SW 1271 (cell line): ENCODE results near the gene CDK5RAP3.

ENCODE experiments used
- DNase-seq, 2 experiments: peaks; one replicate each; lab custom pipeline; 2025; lab: John Stamatoyannopoulos, UW

Gene CDK5RAP3

DNA sequence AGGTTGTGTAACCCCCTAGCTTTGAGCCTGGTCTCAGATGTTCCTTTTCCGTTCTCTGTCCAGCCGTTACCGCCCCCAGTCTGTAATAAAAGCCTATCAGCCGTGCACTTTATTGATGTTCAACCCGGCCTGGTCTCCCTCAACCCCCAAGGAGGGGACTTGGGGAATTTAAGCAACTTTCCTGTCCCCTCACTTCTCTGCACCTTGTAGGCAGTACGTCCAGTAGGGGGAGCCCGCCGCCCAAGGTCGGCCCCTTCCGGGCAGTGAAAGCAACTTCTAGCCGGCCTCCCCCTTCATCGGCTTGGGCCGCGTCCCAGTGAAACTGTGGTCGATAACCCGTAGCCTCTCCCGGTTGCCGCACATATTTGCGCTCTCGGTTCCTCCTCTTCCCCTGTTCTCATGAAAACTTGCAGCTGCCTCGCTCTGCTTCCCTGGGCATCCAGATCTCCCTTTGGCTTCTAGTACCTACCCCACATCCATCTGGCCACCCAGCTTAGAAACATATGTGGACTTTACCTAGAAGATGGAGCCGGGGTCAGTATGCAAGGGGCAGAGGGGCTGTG, 21.6 kb upstream of the CDK5RAP3 start:
- DNase-seq = peak in 1 of 2 experiments; percentile 40

DNA sequence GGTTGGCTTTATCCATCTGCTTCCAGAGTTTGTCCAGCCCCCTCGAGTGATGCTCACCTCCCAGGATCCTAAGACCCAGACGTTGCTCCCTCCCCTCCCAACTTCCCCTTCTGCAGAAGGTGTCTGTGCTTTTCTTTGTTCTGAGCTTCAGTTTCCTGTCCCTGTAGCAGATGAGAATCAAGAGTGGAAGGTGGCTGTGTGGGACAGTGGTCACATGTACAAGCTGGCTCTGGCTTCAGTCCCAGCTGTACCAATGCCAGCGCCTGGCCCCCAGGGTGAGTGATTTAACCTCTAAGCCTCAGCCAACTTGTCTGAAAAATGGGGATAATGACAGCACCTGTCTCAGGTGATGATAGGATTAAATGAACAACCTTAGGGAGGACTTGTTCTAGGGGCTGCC, 21.0 kb upstream of the CDK5RAP3 start:
- DNase-seq = no peak

DNA sequence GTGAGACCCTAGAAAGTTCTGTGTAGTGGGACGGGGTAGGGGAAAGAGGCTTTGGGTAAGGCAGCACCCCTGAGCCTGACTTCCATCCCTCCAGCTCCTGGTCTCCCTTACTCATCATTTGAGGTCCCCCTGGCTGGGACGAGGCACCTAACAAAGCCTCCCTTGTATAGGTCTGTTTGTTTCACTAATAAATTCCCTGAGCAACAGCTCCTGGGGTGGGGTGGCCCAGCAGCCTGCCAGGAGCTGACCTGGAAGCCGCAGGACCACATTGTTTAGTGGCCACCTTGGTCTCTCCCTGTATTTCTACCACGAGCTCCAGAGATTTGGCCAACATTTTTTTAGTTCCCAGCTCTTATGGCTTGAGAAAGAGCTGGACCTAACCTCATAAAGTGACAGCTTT, 20.5 kb upstream of the CDK5RAP3 start:
- DNase-seq = no peak

DNA sequence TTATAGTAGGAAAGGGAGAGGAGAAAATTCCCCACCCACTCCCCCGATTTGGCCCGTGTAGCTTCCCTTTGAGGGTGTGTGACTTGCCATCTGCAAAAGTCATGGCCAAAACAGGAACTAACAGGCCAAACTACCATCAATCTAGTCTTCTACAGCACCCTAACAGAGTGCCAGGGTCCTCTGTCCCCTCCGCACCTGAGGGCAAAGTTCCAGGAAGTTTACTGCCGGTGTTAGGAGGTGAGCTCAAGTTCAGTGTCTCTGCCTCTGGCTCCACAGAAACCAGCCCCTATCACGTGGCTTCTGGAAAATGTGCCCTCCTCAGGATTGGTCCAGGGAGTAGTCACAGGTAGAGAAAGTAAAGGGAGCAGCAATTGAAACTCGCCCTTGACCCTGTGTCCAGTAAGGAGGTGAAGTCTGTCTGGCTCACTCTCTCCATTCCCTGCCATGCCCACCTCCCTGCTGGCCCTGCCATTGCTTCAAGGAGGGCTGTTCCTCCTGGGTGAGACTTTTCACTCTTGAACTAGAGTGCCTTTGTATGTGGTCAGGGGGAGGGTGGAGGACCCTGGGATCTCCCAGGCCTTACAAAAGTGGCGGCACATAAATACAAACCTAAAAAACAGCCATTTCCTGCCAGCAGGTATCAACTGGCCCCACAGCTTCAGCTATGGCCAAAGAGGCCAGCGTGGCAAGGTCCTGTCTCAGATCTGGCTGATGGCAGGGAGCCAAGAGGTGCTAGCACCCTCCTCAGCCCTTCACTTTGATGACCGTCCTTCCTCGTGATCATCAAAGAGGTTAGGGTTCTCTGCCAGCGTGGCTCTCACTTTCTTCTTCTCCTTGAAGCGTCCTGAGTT, 18.5 kb upstream of the CDK5RAP3 start:
- no peak for DNase-seq

DNA sequence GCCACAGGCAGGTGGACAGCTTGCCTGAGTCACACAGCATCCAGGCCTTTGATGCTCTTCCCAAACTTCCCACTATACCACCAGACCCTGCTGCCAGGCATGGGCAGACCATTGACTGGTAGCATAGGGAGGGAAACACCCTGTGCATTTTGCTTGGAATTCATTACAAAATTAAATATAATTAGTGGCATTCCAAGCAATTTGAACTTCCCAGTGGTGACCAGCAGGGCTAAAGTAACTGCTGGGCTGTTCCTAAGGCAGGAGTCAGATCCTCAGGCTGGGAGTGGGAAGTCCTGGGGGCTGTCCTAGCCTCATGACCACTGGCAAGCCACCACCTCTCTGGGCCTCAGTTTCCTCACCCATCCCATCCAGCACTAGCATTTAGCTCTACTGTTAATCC, 17.0 kb upstream of the CDK5RAP3 start:
- DNase-seq = no peak

DNA sequence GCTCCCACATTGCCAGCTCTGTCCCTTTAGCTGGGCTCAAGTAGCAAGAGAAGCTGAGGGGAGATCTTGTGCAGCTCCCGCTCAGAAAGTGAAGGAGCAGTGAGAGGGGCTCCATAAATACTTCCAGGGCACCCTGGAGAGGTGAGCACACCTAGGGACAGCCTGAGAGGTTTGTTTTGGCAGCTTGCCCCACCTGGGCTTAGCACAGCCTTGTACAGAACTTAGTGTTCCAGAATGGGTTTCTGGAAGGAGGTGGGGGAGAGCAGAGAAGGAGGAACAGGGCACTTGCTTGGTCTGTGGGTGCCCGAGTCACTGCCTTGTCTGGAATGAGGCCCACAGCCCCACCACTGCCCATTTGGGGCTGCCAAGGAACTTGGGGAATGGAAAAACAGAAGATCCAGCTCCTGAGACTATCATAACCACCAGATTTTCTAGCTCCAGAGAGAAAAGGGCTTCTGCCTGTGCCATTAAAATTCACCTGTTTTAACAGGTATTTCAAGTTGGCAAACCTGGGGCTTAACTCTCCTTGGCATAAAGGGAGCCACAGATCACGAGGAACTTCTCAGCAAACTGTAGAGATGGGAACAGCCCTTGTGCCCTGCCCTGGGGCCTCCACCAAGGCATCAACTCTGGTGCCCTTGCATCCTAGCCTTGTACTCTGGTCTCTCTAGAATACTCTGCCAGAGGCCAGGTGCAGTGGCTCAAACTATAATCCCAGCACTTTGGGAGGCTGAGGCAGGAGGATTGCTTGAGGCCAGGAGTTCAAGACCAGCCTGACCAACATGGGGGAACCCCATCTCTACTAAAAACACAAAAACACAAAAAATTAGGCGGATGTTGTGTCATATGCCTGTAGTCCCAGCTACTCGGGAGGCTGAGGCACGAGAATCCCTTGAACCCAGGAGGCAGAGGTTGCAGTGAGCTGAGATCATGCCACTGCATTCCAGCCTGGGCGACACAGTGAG, 15.1 kb upstream of the CDK5RAP3 start:
- DNase-seq = no peak

DNA sequence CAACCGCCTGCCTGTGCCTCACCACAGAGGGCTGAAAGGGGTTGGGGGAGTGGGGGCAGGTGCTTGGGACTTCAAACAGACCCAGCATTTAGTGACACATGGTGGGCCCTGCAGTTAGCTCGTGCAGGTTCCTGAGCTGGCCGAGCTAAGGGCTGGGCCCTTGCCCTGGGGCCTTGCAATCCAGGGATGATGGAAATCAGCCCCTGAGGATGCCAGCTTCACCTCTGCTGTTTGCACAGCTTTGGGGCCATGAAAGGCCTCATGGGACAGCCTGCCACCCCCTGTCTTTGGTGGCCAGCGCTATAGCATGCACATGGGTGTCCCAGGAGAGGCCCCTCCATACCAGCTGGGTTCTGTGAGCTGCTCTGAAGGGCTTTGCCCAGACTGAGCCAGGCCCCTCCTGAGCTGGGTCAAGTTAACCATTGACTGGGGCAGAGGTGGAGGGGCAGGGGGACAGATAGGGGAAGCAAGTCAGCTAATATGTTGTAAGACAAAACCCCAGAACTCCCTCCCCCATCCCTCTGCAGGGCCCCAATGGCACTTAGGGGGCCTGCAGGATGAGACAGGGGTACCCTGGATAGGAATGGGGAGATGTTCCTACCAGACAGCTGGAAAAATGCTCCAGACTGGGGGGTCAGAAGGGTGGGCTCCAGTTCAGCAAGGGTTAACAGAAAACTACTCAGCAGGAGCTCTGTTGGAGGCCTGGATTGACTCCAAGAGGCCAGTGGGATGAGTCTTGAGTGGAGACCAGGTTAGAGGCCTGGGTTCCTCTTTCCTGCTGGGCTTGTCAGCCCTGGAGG, 13.9 kb upstream of the CDK5RAP3 start:
- DNase-seq = no peak

DNA sequence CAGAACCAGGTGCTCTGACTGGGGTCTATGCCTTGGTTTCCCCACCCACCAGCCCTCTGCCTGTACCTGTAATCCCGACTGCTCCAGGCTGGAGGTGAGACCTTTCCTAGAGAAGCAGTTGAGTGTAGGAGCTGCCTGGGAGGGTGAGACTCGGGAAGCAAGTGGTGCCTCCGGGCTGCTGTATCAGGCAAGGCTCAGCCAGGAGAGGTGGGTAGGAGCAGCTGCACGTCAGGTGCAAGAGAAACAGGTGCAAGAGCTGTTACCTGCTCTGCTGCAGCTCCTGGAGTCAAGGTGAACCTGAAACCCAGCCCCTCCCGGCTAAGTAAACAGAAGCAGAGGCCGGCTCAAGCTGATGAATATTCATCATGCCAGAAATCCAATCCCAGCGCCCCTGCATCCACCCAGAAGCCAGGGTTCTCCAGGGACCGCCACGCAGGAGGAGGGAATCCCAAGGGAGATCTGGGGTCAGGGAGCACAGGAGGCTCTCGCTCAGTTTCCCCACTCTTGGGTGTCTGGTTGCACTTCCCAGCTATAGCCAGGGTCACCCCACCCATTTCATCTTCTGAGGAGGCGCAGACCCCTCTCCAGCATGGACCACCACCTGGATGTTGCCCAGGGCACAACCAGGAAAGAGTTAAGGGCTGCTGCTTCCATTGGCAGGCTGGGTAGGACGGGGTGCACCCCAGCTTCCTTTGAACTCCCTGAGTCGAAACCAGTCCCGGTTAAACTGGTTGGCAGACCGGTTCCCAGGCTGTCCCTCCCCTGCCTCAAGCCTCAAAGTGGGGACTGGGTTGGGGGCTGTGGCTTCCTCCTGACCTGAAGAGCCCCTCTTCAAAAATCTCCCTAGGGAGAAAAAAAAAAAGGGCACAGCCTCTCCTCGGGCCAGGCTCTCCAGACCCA, 13.1 kb upstream of the CDK5RAP3 start, which contains the start of gene PRR15L:
PRR15L (minus strand) TSS at position 293 of the 900 bp plus-strand sequence. CDS start 4,649 bp downstream, outside the sequence.
- DNase-seq = no peak

DNA sequence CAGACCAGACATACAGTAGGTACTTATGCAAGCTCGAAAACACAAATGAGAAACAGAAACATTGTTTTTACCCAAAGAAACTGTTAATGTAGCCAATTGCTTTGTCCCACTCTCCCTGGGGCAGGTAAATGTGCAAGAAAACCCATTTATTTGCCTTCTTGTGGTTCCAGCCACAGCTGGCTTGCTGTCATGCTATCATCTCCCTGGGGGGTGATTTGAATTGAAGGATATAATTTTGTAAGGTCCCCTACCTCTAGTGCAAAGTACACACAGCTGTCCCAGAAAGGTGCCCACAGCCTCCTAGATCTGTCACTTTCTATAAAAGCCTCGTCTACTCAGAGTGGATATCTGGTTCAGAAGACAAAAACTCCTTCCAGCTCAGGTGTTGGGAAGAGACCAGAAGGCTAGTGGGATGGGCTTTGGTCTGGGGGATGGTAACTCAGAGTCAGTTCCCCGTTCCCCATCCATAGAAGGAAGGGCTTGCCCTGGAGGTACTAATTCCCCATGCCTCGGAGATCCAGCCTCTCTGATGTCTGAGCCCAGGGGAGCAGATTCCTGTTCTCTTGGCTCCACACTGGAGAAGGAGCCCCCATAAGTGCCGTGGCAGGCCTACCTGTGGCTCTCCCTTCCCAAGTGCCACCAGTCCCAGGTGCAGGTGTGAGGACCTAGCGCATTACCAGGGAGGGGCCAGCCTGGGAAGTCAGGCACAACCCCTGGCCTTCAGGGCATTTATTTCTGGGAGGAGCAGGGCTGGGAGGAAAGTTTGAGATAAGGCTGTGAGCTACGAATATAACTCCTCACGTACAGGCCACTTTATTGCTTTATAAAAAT, 10.9 kb upstream of the CDK5RAP3 start:
- DNase-seq = no peak

DNA sequence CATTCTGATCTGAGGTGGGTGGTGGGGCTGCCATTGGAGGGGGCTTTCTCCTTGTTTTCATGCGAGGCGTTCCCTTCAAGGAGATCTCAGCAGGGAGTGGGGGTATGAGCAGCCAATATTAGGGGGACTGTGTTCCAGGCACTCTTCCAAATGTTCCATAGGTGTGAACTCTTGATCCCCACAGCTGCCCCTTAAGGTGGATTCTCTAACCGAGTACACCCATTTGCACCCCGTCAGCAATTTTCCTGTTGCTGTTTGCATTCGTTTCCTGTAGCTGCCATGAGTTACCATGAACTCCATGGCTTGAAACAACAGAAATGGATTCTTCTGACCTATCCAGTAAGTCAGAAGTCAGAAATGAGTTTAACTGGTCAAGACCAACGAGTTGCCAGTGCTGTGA, 9.5 kb upstream of the CDK5RAP3 start:
- DNase-seq = no peak

DNA sequence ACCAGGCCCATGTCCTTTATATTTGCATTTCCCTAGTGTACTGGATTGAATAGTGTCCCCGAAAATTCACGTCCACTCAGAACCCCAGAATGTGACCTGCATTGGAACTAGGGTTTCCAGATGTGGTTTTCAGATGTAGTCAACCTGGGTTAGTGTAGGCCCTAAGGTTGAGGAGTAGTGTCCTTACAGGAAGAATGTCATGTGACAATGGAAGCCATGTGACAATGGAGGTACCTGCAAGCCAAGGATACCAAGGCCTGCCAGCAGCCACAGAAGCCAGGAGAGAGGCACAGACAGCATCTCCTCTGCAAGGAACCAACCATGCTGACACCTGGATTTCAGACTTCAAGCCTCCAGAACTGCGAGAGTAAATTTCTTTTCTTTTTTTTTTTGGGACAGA, 8.0 kb upstream of the CDK5RAP3 start:
- no peak for DNase-seq

DNA sequence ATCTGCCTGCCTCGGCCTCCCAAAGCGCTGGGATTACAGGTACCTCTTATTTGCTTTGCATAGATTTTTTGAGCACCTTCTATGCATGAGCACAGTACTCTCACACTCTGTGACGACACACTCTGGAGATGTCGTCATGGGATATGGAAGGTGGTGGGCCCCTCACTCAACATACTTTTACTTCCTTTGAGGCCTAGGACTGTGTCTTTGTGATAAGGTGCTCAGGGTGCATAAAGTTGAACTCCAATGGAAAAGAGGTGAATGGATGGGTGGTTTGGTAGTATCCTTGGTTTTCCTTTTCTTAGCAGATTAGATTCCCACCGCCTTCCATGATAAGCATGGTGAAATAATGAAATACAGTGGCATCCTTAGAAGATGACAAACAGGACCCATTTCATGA, 6.1 kb upstream of the CDK5RAP3 start:
- no peak for DNase-seq

DNA sequence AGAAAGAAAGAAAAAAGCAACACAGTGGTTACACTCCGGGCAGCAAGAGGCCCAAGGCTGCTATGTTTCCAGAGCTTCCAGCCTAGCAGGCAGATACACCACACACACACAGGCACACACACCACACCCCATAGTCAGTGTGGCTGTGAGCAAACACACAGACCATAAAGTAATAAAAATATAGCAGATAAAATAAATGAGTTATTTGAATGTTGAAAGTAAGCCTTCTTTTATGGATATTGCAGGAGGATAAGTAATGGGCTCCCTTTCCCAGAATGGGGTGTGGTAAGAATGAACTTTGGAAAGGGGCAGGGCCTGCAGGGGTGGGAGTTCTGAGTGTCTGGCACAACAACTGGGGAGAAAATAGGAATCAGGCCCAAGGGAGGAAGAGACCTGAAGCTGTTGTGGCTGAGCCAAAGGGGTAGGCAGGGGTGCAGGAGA, 4.8 kb upstream of the CDK5RAP3 start:
- no peak for DNase-seq

DNA sequence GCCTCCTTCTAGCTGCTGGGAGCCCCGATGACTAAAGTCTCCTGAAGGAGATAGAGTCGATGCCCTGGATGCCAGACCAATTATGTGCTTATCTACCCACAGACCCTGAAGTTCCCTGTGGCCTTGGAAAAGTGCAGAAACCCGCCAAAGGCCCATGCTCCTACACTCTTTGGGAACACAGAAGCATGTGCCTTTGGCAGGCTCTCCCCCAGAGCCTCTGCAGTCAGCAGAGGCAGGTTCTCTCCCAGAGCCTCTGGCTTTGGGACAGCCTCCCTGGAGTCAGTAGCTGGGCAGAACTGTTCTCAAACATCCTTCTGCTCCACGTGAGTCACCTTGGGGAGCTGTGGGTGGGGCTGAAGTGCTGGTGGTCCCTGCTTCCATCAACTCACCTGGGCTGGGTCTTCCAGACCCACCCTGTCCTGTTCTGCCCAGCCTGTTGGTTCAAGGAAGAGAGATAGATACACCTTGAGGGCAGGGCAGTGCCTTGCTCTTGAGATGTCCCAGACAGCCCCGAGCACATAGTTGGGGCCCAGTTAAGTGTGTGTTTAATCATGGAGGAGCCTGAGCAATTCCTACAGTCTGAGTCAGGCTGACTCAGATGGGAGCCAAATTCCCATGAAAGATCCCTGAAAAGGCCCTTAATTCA, 3.2 kb upstream of the CDK5RAP3 start:
- peak in 1 of 2 experiments; percentile 41 for DNase-seq

DNA sequence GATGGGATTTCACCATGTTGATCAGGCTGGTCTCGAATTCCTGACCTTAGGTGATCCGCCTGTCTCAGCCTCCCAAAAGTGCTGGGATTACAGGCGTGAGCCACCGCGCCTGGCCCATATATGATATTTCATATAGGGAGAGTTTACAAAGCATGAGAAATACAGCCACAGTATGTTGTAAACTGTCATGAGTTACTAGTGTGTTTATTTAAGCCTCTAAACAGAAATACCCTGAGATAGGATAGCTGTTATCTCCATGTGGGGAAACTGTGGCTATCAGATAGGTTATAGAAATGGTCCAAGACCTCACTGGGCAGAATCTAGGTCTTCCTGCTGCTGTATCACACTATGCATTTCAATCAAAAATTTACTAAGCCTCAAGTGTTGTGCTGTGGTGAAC, 2.1 kb upstream of the CDK5RAP3 start:
- no peak for DNase-seq

DNA sequence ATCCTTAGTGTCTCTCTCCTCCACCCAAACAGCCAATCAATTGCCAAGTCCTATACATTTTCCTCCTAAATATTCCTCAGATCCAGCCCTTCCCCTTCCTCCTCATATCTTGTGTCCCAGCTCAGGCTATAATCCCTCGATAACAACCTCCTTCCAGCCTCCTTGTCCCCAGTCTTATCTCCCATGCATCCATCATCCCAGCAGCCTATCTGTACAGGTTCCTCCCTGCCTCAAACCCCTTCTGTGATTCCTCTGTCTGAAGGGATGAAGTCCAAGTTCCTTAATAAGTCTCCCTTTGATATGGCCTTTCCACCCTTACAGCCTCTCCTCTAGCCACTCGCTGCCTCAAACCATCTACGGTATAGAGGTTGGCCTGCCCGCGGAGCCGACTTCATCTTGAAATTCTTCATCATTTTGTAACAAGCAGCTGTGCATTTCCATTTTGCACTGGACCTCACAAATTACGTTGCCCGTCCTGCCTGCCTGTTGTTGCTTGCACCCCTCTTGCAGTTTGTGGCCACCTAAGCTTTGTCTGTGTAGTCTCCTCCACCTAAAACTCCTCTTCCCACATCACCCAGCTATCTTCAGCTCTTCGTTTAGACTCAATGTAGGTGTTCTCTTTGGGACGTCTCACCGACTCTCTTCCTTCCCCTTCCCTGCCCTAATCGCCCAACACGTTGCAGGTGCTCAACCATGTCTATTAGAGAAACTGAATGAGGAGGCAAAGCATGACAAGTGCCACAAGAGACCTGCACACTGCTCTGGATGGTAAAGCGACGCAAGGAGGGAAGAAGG, 786 bp upstream of the CDK5RAP3 start:
- DNase-seq = no peak

DNA sequence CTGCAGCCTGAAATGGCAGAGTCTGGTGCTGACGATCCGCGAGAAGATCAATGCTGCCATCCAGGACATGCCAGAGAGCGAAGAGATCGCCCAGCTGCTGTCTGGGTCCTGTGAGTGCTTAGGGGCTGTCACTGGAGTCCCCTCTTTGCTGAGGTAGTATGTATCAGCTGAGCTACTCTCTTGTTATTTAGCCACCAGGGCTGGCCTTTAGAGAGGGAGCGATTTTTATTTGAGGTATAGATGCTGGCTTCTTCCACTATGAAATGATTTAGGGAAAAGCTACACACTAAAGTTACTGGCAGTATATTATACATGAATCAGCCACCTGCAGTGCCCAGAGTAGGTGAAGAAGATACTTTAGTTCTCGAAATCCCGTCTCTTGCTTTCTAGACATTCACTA, 2.6 kb downstream of the CDK5RAP3 start:
- DNase-seq = peak in 1 of 2 experiments; percentile 21

DNA sequence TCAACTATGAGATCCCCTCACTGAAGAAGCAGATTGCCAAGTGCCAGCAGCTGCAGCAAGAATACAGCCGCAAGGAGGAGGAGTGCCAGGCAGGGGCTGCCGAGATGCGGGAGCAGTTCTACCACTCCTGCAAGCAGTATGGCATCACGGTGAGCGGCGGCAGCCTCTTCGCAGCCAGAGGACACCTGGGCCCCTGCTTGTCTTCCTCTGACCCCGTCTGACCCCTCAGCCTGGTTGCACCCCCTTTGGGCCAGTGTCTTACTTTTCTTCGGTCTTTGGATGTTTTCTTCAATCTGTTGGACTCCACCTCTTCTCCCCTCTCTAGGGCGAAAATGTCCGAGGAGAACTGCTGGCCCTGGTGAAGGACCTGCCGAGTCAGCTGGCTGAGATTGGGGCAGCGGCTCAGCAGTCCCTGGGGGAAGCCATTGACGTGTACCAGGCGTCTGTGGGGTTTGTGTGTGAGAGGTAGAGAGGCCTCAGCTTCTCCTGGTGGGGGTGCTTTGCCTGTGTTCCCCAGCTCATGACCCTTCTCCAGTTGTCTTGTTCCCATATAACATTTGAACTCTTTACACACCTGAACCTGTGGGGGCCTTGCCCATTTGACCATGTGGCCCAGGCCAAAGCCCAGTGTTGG, 4.4 kb downstream of the CDK5RAP3 start:
- DNase-seq = no peak
